ENCODE results near the gene BABAM2.

BABAM2 gene

GRCh38 chr2:27884601-27885000 is 5.9 kb upstream of the BABAM2 start:
- no peaks in the 10 kb centered on the region for H3K9me2 ChIP-seq (replicated peaks; ENCODE audit: insufficient read depth, low read length)
- H3K9ac ChIP-seq (ENCODE audit: low read length): no peak overlapping the region
- H3K9me3 ChIP-seq (replicated peaks; ENCODE audit: insufficient read depth, low read length): no peaks in the 10 kb centered on the region
- H2AFZ ChIP-seq (ENCODE audit: low read length): no peak overlapping the region
- TF ChIP-seq EZH2phosphoT487 (IDR thresholded peaks at IDR 0.05; ENCODE audit: low read length) (no peak), CTCF (IDR thresholded peaks at IDR 0.05; ENCODE audit: low read length) (no peak), EZH2 (optimal IDR thresholded peaks at IDR 0.05; ENCODE audit: low read depth, low read length) (no peak)
- no peaks in the 10 kb centered on the region for H3K27me3 ChIP-seq (replicated peaks; ENCODE audit: insufficient read depth, low read length)
- no peak for DNase-seq
- no peaks in the 10 kb centered on the region for H3K79me2 ChIP-seq (ENCODE audit: low read length)
- H3K4me1 ChIP-seq (ENCODE audit: low read length): 0 out of 2 replicates have a peak, but pooled peaks cover 5% of the 10 kb centered on the region
- H3K36me3 ChIP-seq (replicated peaks; ENCODE audit: insufficient read depth, low read length): no peaks in the 10 kb centered on the region
- H3K4me2 ChIP-seq (ENCODE audit: low read depth, low read length): no peak overlapping the region
- no peaks in the 10 kb centered on the region for H4K20me1 ChIP-seq (ENCODE audit: insufficient read depth, low read length)
- no peak overlapping the region for H3K27ac ChIP-seq (ENCODE audit: low read length)
- no peaks in the 10 kb centered on the region for H3F3A ChIP-seq (ENCODE audit: insufficient read depth, low read length)
- H3K4me3 ChIP-seq (ENCODE audit: low read length): no peak overlapping the region

DNA sequence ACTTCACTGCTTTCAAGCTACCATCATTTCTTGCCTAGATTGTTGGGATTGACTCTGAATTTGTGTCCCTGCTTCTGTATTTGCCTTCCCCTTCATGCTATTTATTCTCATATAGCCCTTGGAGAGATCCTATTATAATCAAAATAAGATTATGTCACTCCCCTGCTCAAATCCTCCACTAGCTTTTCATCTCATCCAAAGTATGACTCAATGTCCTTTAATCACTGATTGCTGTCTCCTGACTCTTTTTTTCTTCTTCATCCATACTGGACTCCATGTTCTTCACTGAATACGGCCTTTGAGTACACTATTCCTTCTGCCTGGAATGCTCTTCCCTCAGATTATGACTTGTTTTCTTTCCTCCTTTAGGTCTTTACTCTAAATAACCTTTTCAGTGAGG is 5.3 kb upstream of the BABAM2 start:
- Histone ChIP-seq H4K20me1 (ENCODE audit: insufficient read depth, low read length) (no peaks in the 10 kb centered on the region), H3K79me2 (ENCODE audit: low read length) (no peaks in the 10 kb centered on the region), H3K4me3 (ENCODE audit: low read length) (no peak overlapping the region), H3K4me1 (ENCODE audit: low read length) (0 out of 2 replicates have a peak, but pooled peaks cover 5% of the 10 kb centered on the region), H3K27ac (ENCODE audit: low read length) (no peak overlapping the region), H3K27me3 (replicated peaks; ENCODE audit: insufficient read depth, low read length) (no peaks in the 10 kb centered on the region), H3K9me3 (replicated peaks; ENCODE audit: insufficient read depth, low read length) (no peaks in the 10 kb centered on the region), H3K36me3 (replicated peaks; ENCODE audit: insufficient read depth, low read length) (no peaks in the 10 kb centered on the region), H2AFZ (ENCODE audit: low read length) (no peak overlapping the region), H3K9me2 (replicated peaks; ENCODE audit: insufficient read depth, low read length) (no peaks in the 10 kb centered on the region), H3F3A (ENCODE audit: insufficient read depth, low read length) (no peaks in the 10 kb centered on the region), H3K9ac (ENCODE audit: low read length) (no peak overlapping the region), H3K4me2 (ENCODE audit: low read depth, low read length) (no peak overlapping the region)
- no peak for DNase-seq
- no peak for TF ChIP-seq CTCF (IDR thresholded peaks at IDR 0.05; ENCODE audit: low read length)
- no peak for TF ChIP-seq EZH2 (optimal IDR thresholded peaks at IDR 0.05; ENCODE audit: low read depth, low read length)
- TF ChIP-seq EZH2phosphoT487 (IDR thresholded peaks at IDR 0.05; ENCODE audit: low read length): no peak

DNA sequence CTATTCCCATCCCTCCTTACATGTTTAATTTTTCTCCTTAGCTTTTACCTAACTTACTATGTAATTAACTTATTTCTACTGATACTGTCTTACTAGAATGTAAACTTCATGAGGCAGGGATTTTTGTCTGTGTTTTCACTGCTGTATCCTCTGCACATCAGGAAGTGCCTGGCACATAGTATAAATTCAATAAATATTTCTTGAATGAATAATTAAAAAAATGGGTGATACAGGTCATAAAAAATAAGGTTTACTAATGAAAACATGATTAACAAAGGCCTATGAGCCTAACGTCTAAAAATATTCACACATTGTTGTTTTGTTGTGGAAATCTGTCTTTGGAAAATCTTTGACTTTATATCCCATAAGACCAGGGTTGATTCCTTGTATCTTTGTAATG is 4.9 kb upstream of the BABAM2 start:
- Histone ChIP-seq H4K20me1 (ENCODE audit: insufficient read depth, low read length) (no peaks in the 10 kb centered on the region), H3K9ac (ENCODE audit: low read length) (no peak overlapping the region), H3K27ac (ENCODE audit: low read length) (no peak overlapping the region), H3K27me3 (replicated peaks; ENCODE audit: insufficient read depth, low read length) (no peaks in the 10 kb centered on the region), H3K4me2 (ENCODE audit: low read depth, low read length) (no peak overlapping the region), H3K36me3 (replicated peaks; ENCODE audit: insufficient read depth, low read length) (no peaks in the 10 kb centered on the region), H2AFZ (ENCODE audit: low read length) (no peak overlapping the region), H3K9me3 (replicated peaks; ENCODE audit: insufficient read depth, low read length) (no peaks in the 10 kb centered on the region), H3K4me3 (ENCODE audit: low read length) (no peak overlapping the region), H3K4me1 (ENCODE audit: low read length) (0 out of 2 replicates have a peak, but pooled peaks cover 5% of the 10 kb centered on the region), H3K79me2 (ENCODE audit: low read length) (no peaks in the 10 kb centered on the region), H3F3A (ENCODE audit: insufficient read depth, low read length) (peaks cover under 1% of the 10 kb centered on the region), H3K9me2 (replicated peaks; ENCODE audit: insufficient read depth, low read length) (no peaks in the 10 kb centered on the region)
- TF ChIP-seq EZH2 (optimal IDR thresholded peaks at IDR 0.05; ENCODE audit: low read depth, low read length) (no peak), CTCF (IDR thresholded peaks at IDR 0.05; ENCODE audit: low read length) (no peak), EZH2phosphoT487 (IDR thresholded peaks at IDR 0.05; ENCODE audit: low read length) (no peak)
- DNase-seq: no peak
